Mucosa of gallbladder (tissue), 1 donor: ENCODE measurements around the gene UBR3. TPM values are rescaled to one million over a fixed set of nuclear protein-coding genes. Genes with fewer than 3 reads are reported as not detected.
"Not testable (repeated sequence)": the region's sequence is repeated elsewhere in the genome, so short reads cannot be mapped to it uniquely, and the experiment has no call there.

ENCODE experiments used
- DNase-seq: peaks from one replicate; pipeline ENCODE4 v3.0.0-alpha.2; 2020; ENCODE audit warnings: low spot score
- total RNA-seq: library from RNA; stranded (reverse); gene quantifications from one replicate; pipeline ENCODE4 v1.2.1, GENCODE V29; 2021
- donor health status: DM: no; HTN: no; CAD: no.

UBR3 gene
- total RNA-seq, 1 donor from 2014 or later = 39.0 TPM

GRCh38 chr2:169945515-169945914, 118.3 kb downstream of the UBR3 start:
- DNase-seq = no peak

- DNase-seq = no peak
These were observed 118.8 kb downstream of the UBR3 start for GRCh38 chr2:169946092-169946491.

- DNase-seq = no peak
These were observed 119.3 kb downstream of the UBR3 start for GRCh38 chr2:169946546-169946945.

- DNase-seq = no peak
These were observed 128.7 kb downstream of the UBR3 start for GRCh38 chr2:169955940-169956339.

GRCh38 chr2:169957219-169957618, 130.0 kb downstream of the UBR3 start:
- DNase-seq = not testable (repeated sequence)

- DNase-seq = no peak
These were observed 134.7 kb downstream of the UBR3 start for GRCh38 chr2:169961911-169962310.

- DNase-seq = no peak
These were observed 136.5 kb downstream of the UBR3 start for GRCh38 chr2:169963786-169964185.

- DNase-seq = no peak
These were observed 137.5 kb downstream of the UBR3 start for GRCh38 chr2:169964740-169965139.

GRCh38 chr2:169965495-169965894, 138.2 kb downstream of the UBR3 start:
- no peak for DNase-seq

- DNase-seq = no peak
These were observed 139.2 kb downstream of the UBR3 start for GRCh38 chr2:169966454-169966853.

- no peak for DNase-seq
These were observed 141.5 kb downstream of the UBR3 start for GRCh38 chr2:169968743-169969142.

GRCh38 chr2:169975221-169975620, 148.0 kb downstream of the UBR3 start:
- no peak for DNase-seq

GRCh38 chr2:169976335-169976851, 149.1 kb downstream of the UBR3 start:
- no peak for DNase-seq

GRCh38 chr2:169977530-169977929, 150.3 kb downstream of the UBR3 start:
- DNase-seq = no peak

GRCh38 chr2:169978402-169979017, 151.3 kb downstream of the UBR3 start:
- no peak for DNase-seq

- DNase-seq = no peak
These were observed 151.8 kb downstream of the UBR3 start for GRCh38 chr2:169979025-169979424.

- no peak for DNase-seq
These were observed 152.7 kb downstream of the UBR3 start for GRCh38 chr2:169980001-169980400.

- no peak for DNase-seq
These were observed 153.4 kb downstream of the UBR3 start for GRCh38 chr2:169980643-169981042.

- no peak for DNase-seq
These were observed 155.7 kb downstream of the UBR3 start for GRCh38 chr2:169982929-169983328.

GRCh38 chr2:169983506-169983905, 156.3 kb downstream of the UBR3 start:
- DNase-seq = no peak

GRCh38 chr2:169984145-169984544, 156.9 kb downstream of the UBR3 start:
- DNase-seq = no peak

- no peak for DNase-seq
These were observed 167.5 kb downstream of the UBR3 start for GRCh38 chr2:169994752-169995151.

- no peak for DNase-seq
These were observed 170.1 kb downstream of the UBR3 start for GRCh38 chr2:169997140-169997887.
